ENCODE measurements around the gene FHOD3. TPM values are rescaled to one million over a fixed set of nuclear protein-coding genes. Genes with fewer than 3 reads are reported as not detected.
A peak's percentile ranks its signal among the peaks of the same experiment; 100 is the strongest.
"Not testable (repeated sequence)": the region's sequence is repeated elsewhere in the genome, so short reads cannot be mapped to it uniquely, and the experiment has no call there.

The FHOD3 gene
- total RNA-seq, 1 donor from 2014 or later, result 350 TPM

DNA sequence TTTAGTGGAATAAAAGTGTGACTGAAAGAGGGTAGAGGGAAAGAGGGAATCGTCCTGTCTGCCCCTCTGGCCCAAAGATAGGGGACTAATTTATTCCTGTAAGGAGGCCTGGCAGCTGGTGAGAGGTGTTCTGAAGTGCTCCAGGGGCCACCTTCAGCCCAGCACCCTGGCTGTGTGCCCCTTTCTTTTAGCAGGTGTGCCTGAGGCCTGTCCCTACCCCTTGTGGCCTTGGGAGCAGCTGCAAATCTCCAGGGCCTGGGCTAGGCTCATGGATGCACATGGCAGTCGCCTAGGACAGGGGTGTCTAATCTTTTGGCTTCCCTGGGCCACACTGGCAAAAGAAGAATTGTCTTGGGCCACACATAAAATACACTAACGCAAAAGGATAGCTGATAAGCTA lies 37.3 kb downstream of the FHOD3 start:
- ATAC-seq (no peak), DNase-seq (ENCODE audit: missing footprints) (no peak)
- intact Hi-C loops (cut with DNase I), result loop anchor here (5.0 kb wide), 2 partner anchors 32 to 68 kb away; no protein-coding TSS in a partner anchor

GRCh38 chr18:36335476-36336279 lies 38.2 kb downstream of the FHOD3 start:
- DNase-seq (ENCODE audit: missing footprints) (no peak), ATAC-seq (no peak)
- intact Hi-C loops (cut with DNase I), result loop anchor here (5.0 kb wide), 2 partner anchors 33 to 67 kb away; no protein-coding TSS in a partner anchor

DNA sequence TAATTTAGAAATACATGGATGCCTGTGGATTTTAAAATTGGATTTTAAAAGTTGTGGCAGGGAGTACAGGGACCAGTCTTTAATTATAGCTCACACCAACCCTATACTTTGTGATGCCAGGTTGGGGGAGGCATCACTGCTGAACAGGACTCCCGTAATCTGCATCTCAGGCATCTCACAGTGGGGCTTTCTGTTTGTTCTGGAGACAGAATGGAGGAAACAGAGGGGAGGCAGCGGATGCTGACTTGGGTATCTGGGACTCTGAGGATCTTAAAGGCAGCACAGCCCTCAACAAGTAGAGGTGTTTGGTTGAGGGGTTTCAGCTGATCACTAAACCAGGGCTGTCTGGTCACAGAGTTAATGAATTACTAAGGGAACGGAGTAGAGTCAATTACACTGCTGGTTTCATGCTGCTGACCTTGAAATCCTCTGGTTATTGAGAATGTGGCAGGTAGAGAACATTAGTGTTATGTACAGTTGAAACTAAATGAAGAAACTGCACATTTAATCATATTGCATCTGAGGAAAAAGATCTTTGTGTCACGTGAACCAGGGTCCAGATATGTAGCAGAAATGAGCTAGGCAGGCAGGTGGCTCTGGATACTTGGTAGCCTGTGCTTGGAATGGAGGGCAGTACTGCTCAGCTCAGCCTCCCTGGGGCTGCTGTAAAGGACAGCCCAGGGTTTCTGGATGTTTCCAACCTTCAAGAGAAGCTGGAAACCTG lies 40.3 kb downstream of the FHOD3 start:
- intact Hi-C loops (cut with DNase I), result loop anchor here (2.0 to 5.0 kb wide), 3 partner anchors 29 to 64 kb away; no protein-coding TSS in a partner anchor
- no peak for DNase-seq (ENCODE audit: missing footprints)
- no peak for ATAC-seq

DNA sequence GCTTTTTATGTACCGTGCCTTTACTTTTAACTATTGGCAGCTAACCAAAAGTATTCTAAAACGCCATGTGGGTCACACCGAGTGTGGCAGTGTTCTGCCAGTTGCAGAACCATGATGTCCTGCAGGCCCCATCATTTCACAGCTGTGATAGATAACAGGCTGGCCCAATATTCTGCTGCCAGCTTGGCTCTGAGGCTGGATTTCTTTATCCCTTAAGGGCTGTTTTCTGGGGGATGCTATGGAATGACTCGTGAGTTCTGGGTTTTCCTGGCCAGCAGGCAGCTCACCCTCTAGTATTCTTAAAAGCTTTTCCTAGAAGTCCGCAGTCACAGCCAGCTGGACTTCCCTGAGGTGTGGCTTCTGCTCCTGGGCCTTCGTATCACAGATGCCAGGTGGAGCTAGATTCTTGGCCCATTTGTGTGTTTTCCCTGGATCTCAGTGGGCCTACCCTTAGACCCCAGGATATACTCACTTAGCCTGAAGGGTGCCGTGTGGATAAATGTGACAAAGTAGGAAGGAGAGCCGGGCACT lies 41.0 kb downstream of the FHOD3 start:
- intact Hi-C loops (cut with DNase I), result loop anchor here (2.0 to 5.0 kb wide), 3 partner anchors 28 to 64 kb away; no protein-coding TSS in a partner anchor
- ATAC-seq (peak; percentile 90), DNase-seq (ENCODE audit: missing footprints) (no peak)

DNA sequence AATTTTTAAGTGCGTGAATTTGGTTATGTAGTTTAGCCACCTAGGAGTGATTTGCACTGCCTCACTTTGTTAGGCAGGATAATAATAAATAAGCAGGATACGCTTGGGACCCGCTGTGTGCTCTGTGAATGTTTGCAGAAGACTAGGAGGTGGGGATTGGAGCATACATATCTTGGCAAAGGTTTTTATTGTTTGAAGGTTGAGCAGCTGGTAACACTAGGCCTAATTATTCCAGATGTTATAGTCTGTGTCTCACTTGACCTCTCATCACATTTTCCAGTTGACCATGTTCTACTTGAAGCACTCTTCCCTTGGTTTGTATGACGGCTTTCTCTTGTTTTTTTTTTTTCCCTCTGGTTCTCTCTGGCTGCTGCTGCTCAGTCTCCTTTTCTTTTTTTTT lies 42.7 kb downstream of the FHOD3 start:
- DNase-seq (ENCODE audit: missing footprints) (no peak), ATAC-seq (no peak)
- intact Hi-C loops (cut with DNase I), result no loop called here

DNA sequence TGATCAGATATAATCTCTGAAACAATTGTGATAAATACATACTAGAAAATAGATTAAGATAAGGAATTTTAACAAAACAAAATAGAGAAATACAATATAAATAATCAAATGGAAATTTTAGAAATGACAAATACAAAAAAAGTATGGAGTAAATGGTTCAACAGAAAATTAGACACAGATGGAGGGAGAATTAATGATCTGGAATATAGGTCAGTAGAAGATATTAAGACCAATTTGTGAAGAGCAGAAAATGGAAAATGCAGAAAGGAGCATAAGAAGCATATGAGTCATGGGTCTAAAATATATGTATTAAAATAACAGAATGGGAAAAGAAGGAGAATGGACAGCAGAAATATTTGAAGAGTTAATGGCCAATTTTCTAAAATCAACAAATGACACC lies 44.4 kb downstream of the FHOD3 start:
- ATAC-seq (no peak), DNase-seq (ENCODE audit: missing footprints) (no peak)
- intact Hi-C loops (cut with DNase I), result no loop called here

GRCh38 chr18:36348331-36348730 lies 50.8 kb downstream of the FHOD3 start:
- intact Hi-C loops (cut with DNase I), result no loop called here
- DNase-seq (ENCODE audit: missing footprints), result no peak
- ATAC-seq, result no peak

- DNase-seq (ENCODE audit: missing footprints) (no peak), ATAC-seq (no peak)
- intact Hi-C loops (cut with DNase I), result no loop called here
Observed at GRCh38 chr18:36348971-36349417, 51.5 kb downstream of the FHOD3 start.

DNA sequence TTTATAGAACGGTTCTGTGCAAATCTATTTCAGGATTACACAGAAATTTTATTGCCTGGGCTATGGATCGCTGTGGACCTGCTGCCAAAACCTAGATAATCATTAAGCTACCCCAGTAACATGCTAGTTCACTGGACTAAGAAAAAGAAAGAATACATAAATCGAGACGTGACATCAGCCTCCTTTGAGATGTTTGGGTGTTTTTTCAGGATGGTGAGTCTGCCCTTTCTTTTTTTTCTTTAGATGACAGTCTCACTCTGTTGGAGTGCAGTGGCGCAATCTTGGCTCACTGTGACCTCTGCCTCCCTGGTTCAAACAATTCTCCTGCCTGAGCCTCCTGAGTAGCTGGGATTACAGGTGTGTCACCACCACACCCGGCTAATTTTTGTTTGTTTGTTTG lies 52.0 kb downstream of the FHOD3 start:
- intact Hi-C loops (cut with DNase I), result no loop called here
- ATAC-seq (no peak), DNase-seq (ENCODE audit: missing footprints) (no peak)

DNA sequence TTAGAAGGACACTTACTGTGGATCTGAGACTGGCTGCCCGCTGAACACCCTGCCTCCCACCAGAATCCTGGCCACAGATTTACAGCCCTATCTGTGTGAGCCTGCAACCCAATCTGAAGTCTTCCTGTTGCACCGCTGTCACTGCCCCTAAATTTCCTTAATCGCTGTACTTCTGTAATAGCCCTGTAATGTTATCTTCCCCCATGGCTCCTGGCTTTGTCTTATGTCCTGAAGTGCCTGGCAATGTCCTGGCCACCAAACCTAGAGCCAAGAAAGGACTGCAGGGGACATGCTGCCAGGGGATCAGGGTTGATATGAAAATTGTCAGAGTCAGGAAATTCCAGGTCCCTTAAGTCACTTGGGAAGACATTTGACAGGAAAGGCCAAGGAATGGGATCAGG lies 52.7 kb downstream of the FHOD3 start:
- ATAC-seq (peak; percentile 37), DNase-seq (ENCODE audit: missing footprints) (no peak)
- intact Hi-C loops (cut with DNase I), result no loop called here

GRCh38 chr18:36350839-36351469 lies 53.4 kb downstream of the FHOD3 start:
- no peak for DNase-seq (ENCODE audit: missing footprints)
- intact Hi-C loops (cut with DNase I), result no loop called here
- no peak for ATAC-seq

- intact Hi-C loops (cut with DNase I), result no loop called here
- DNase-seq (ENCODE audit: missing footprints) (no peak), ATAC-seq (no peak)
Observed at GRCh38 chr18:36352384-36352783, 54.9 kb downstream of the FHOD3 start.

DNA sequence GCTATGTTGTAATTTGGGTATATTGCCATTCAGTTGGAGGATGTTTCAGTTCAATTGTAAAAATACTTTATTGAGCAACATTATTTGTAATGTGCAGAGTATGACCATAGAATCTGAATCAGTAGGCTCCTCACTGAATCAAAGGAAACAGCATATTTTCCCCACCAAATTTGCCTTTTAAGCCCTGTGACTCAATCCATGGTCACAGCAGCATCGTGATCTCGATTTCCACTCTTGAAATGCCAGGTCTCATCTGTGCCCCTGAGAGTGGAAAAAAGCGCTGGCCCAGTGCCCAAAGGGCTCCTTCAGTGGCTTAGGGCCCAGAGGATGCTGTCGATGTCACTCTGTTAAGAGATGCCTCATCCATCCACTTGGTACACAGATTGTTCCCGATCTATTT lies 57.5 kb downstream of the FHOD3 start:
- DNase-seq (ENCODE audit: missing footprints) (no peak), ATAC-seq (no peak)
- intact Hi-C loops (cut with DNase I), result no loop called here

DNA sequence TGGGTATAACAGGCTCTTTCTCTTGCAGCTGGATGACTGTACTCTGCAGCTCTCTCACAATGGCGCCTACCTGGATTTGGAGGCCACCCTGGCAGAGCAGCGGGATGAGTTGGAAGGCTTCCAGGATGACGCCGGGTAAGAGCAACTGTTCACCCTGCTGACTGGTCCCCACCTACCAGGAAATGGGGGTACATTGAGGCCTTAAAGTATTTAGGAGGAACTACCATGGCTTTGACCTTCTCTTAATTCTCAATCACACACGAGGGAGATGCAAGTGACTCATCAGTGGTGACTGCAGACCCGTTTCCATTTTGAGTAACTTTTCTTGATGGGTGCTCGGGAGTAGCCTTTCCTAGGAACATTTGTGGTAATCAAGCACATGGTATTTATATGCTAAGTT lies 58.0 kb downstream of the FHOD3 start:
- DNase-seq (ENCODE audit: missing footprints), result no peak
- no peak for ATAC-seq
- intact Hi-C loops (cut with DNase I), result no loop called here

DNA sequence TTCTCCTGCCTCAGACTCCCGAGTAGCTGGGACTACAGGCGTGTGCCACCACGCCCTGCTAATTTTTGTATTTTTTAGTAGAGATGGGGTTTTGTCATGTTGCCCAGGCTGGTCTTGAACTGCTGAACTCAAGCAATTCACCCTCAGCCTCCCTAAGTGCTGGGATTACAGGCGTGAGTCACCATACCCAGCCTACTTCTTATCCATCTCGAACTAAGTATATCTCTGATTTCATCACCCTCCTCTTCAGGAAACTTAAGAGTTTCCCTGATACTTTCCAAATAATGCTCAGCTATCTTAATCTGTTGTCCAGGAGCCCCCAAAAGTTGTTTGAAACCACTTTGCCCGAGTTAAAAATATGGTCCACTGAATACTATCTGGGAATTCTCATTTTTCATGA lies 59.2 kb downstream of the FHOD3 start:
- intact Hi-C loops (cut with DNase I); DNase-seq (ENCODE audit: missing footprints); ATAC-seq: not testable (repeated sequence)

DNA sequence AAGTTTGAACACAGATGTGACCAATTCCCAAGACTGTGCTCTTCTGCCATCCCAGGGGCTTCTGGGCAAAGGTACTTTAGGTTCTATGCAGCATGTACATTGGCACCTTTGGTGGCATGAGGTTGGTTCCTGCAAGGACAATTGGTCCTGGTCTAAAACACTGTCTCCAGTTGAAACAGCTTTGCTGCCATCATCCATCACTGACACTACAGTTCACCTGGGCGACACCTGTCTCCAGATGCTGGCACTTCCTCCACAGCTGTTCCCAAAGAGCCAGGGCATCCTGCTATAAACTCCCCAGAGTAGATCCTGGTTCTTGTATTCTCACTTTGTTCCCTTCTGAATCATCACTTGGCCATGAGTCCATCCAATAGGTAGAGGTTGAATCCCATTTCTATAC lies 60.6 kb downstream of the FHOD3 start:
- intact Hi-C loops (cut with DNase I), result no loop called here
- no peak for ATAC-seq

DNA sequence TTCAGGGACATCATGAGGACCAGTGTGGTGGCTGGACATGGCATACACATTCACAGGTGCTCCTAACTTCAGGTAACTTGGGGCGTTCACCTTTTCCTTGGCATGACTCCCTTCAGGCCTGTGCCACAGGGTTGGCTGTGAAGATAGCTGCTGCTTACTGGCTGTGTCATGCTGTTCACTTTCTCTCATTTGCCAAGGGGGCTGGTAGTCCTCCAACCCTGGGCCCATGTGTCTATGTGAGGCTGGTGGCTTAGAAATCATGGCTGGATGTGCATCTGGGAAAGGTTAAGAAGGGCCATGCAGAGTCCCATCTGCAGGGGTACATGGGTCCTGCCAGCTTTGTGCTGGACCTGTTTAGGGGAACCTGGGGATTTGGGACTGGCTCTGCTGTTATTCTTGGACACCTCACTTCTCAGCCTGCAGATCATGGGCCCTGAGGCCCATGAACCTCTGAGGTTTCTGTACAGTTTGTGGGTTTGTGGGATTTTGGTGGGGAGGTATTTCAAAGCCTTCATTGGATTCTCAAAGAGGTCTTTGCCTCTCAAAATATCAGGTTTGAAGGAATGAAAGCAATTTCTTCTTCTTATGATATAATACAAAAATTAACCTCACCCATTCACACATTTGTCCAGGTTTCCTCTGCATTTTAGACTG lies 62.9 kb downstream of the FHOD3 start:
- DNase-seq (ENCODE audit: missing footprints), result no peak
- intact Hi-C loops (cut with DNase I), result no loop called here
- no peak for ATAC-seq

More for the DNA sequence above, 60.6 kb downstream of the FHOD3 start:
- no peak for DNase-seq (ENCODE audit: missing footprints)

GRCh38 chr18:36364911-36365624 lies 67.6 kb downstream of the FHOD3 start:
- no peak for DNase-seq (ENCODE audit: missing footprints)
- intact Hi-C loops (cut with DNase I), result loop anchor here (5.0 kb wide), 1 partner anchor 68 kb away; the partner anchor contains the start of gene FHOD3
- ATAC-seq, result no peak
